Transverse colon (tissue), 4 donors: Measurements from ENCODE around the gene NR1H3. TPM values are rescaled to one million over a fixed set of nuclear protein-coding genes. Genes with fewer than 3 reads are reported as not detected.

Experiments
- DNase-seq: peaks from one replicate; pipeline ENCODE4 v3.0.0-alpha.2; 2019
- H3K27ac ChIP-seq, 4 donors: fragments of 200-600 bp; sonication (generic); 2 replicates each; pipeline ENCODE4 v1.5.1; 2016 to 2018; ENCODE audit warnings: inconsistent platforms in 4 of 4
- H3K27me3 ChIP-seq: fragments of 200-600 bp; sonication (generic); 2 replicates; pipeline ENCODE4 v1.5.1; 2017; ENCODE audit warnings: inconsistent platforms
- H3K36me3 ChIP-seq, 4 donors: fragments of 200-600 bp; sonication (generic); 2 replicates each; pipeline ENCODE4 v1.5.1; 2017 to 2019; ENCODE audit warnings: inconsistent platforms in 4 of 4
- H3K4me1 ChIP-seq, 4 donors: fragments of 200-600 bp; sonication (generic); 2 replicates each; pipeline ENCODE4 v1.5.1; 2017 to 2020; ENCODE audit warnings: inconsistent platforms in 4 of 4
- H3K4me3 ChIP-seq, 4 donors: fragments of 200-600 bp; sonication (generic); 1 replicate in 1 of 4; 2 replicates in 3 of 4; pipeline versions ENCODE4 v1.5.1 to v1.6.1; 2017 to 2019; ENCODE audit warnings: inconsistent platforms in 4 of 4
- H3K9me3 ChIP-seq, 2 donors: fragments of 200-600 bp; sonication (generic); 2 replicates each; pipeline ENCODE4 v1.5.1; 2017 to 2019; ENCODE audit warnings: inconsistent platforms in 2 of 2
- EP300 ChIP-seq: sonication (generic); formaldehyde crosslinking; IDR thresholded peaks from one replicate; pipeline ENCODE4 v1.6.1; 2017; ENCODE audit warnings: antibody characterized with exemption, low read depth
- POLR2A ChIP-seq: fragments of 450-650 bp; IDR thresholded peaks from one replicate; pipeline ENCODE4 v1.6.1; 2016; ENCODE audit warnings: antibody characterized with exemption, mild to moderate bottlenecking, moderate library complexity
- POLR2AphosphoS5 ChIP-seq, 3 donors: sonication (generic); formaldehyde crosslinking; IDR thresholded peaks; one replicate each; pipeline ENCODE4 v1.6.1; 2016; ENCODE audit warnings: antibody characterized with exemption in 3 of 3
- WGBS, 2 donors: methylation state at CpG; one replicate each; pipeline ENCODE4 v1.1.5; 2018; ENCODE audit warnings: low coverage in 1 of 2; 5-methylcytosine and 5-hydroxymethylcytosine counted together
- in situ Hi-C, 4 donors: fragments of 200-750 bp; cut with MboI; loops; one replicate each; pipeline versions ENCODE4 v1.15.0 to v1.15.1; 2017; ENCODE audit warnings: low sequenced_read_pairs in 3 of 4, low pct_ligation_motif_present in 1 of 4, low pct_unique_long_range_greater_than_20kb in 1 of 4
- intact Hi-C: fragments of 100-400 bp; cut with DNase I; formaldehyde crosslinking; loops from one replicate; pipeline ENCODE4 v1.15.1; 2023; ENCODE audit warnings: low total_unique reads
- total RNA-seq, 4 donors: library from RNA; depleted of rRNA; stranded (reverse); fragments of >200 nt; gene quantifications; one replicate each; pipeline ENCODE4 v1.1.0, GENCODE V29; 2016
- TF ChIP-seq, protein P1 (sequence below), 5 experiments: fragments of 200-600 bp in 3 of 5; fragments of 450-650 bp in 2 of 5; sonication (generic) in 3 of 5; IDR thresholded peaks; 1 replicate in 2 of 5; 2 replicates in 3 of 5; pipeline ENCODE4 v1.5.1; 2016 to 2017; ENCODE audit warnings: antibody characterized with exemption in 5 of 5, inconsistent platforms in 3 of 5, mild to moderate bottlenecking in 2 of 5, moderate library complexity in 1 of 5

NR1H3 gene
- total RNA-seq, 4 donors from 2014 or later = 28.7 to 124 (median 113) TPM

DNA sequence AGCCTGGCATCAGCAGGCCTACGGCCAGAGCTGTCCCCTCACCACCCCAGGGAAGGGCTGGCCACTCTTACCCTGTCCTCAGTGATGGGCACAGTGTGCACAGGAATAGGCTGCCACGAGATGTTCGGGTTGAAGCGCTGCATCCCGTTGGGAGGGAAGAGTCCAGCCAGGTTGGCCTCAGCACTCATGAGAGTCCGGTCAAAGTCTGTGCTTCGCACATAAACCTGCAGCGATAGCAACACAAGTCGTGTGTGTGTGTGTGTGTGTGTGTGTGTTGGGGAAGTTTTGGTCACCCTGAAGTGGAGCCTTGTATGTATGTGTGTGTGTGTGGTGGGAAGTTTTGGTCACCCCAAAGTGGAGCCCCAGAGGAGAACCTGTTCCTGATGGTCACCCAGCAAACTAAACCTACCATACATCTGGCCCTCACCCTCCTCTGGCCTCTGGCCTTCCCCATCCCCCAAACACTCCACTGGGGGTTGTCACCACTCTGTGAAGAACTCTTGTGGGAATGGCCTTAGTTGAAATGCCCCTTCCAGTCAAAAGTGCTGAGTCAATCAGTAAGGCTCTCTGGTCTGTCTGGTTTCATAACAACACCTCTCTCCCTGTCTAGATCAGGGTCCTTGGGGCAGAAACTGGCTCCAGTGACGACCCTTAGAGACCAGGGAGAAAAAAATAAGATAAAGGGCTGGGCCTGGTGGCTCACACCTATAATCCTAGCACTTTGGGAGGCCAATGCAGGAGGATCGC lies 12.0 kb upstream of the NR1H3 start:
- Histone ChIP-seq H3K9me3 (no peaks in the 10 kb centered on the region), H3K27me3 (no peaks in the 10 kb centered on the region), H3K4me1 (peaks cover 12 to 25% (median 17%) of the 10 kb centered on the region in 4 donors), H3K27ac (peak overlapping the region in 1 of 4 donors; percentile 32), H3K4me3 (no peak overlapping the region), H3K36me3 (peaks cover 0 to 37% (median 16%) of the 10 kb centered on the region in 4 donors)
- WGBS, 2 donors = 81 to 82% methylated on average over 4 to 11 of the region's 11 CpGs
- no peak for DNase-seq
- intact Hi-C loops (no loop called here), in situ Hi-C loops (no loop called here)
- TF ChIP-seq, protein P1, sequence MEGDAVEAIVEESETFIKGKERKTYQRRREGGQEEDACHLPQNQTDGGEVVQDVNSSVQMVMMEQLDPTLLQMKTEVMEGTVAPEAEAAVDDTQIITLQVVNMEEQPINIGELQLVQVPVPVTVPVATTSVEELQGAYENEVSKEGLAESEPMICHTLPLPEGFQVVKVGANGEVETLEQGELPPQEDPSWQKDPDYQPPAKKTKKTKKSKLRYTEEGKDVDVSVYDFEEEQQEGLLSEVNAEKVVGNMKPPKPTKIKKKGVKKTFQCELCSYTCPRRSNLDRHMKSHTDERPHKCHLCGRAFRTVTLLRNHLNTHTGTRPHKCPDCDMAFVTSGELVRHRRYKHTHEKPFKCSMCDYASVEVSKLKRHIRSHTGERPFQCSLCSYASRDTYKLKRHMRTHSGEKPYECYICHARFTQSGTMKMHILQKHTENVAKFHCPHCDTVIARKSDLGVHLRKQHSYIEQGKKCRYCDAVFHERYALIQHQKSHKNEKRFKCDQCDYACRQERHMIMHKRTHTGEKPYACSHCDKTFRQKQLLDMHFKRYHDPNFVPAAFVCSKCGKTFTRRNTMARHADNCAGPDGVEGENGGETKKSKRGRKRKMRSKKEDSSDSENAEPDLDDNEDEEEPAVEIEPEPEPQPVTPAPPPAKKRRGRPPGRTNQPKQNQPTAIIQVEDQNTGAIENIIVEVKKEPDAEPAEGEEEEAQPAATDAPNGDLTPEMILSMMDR (IDR thresholded peaks at IDR 0.05) = no peak
- TF ChIP-seq POLR2AphosphoS5 (IDR thresholded peaks at IDR 0.05) (no peak), EP300 (no peak), POLR2A (no peak)

DNA sequence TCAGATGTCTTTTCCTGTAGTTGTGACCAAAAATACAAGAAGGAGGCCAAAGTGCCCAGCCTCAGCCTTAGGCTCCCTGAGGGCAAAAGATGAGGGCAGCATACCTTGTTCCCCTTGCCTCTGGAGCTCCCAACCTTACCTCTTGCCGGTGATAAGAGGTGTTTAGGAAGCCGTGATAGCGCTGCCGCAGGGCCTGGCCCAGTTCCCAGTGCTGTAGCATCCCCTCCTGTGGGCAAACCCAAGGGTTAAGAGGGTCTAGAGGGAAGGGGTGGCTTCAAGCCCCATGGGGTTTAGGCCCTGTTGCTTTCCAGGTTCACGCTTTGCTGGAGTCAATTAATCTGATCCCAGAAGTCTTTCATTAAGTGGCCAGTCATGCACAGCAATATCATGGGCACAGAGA lies 10.3 kb upstream of the NR1H3 start:
- WGBS, 2 donors = 88% methylated on average over 5 of the region's 5 CpGs; no CpG with 5 or more reads in 1 of the 2 donors
- Histone ChIP-seq H3K4me1 (peaks cover 12 to 25% (median 17%) of the 10 kb centered on the region in 4 donors), H3K27ac (no peak overlapping the region), H3K4me3 (peak overlapping the region in 1 of 4 donors; percentile 85), H3K9me3 (no peaks in the 10 kb centered on the region), H3K27me3 (no peaks in the 10 kb centered on the region), H3K36me3 (peaks cover 0 to 19% (median 9%) of the 10 kb centered on the region in 4 donors)
- DNase-seq = no peak
- no peak for TF ChIP-seq POLR2AphosphoS5 (IDR thresholded peaks at IDR 0.05)
- no peak for TF ChIP-seq POLR2A
- TF ChIP-seq EP300 = no peak
- TF ChIP-seq, protein P1 (IDR thresholded peaks at IDR 0.05) = no peak
- in situ Hi-C loops (no loop called here), intact Hi-C loops (no loop called here)

DNA sequence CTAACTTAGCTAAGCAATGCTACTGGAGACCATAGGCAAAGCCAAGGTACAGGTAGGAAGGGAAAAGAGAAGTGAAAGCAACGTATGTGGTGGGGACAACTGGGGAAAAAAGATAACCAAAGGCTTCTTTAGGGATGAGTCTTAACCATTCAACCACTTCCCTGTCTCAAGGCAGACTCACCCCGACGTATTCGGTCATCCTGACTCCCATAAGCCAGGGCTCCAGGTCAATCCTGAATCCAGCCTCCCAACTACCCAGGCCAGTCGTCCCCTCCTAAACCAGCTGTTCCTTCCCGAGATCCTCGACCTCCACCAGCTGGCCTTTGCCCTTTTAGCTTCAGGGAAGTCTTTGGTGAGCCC lies 9.5 kb upstream of the NR1H3 start:
- in situ Hi-C loops = no loop called here
- Histone ChIP-seq H3K27ac (peak overlapping the region; percentile 85 to 88 (median 86)), H3K36me3 (peaks cover 0 to 13% (median 6%) of the 10 kb centered on the region in 4 donors), H3K9me3 (no peaks in the 10 kb centered on the region), H3K27me3 (no peaks in the 10 kb centered on the region), H3K4me3 (peak overlapping the region; percentile 56 to 85 (median 70)), H3K4me1 (peaks cover 12 to 27% (median 18%) of the 10 kb centered on the region in 4 donors)
- DNase-seq = no peak
- TF ChIP-seq EP300 (no peak), POLR2A (no peak), POLR2AphosphoS5 (IDR thresholded peaks at IDR 0.05) (no peak)
- TF ChIP-seq, protein P1 (IDR thresholded peaks at IDR 0.05) = no peak
- 0% methylated on average over 4 to 7 of the region's 7 CpGs for WGBS, 2 donors
- intact Hi-C loops = no loop called here

DNA sequence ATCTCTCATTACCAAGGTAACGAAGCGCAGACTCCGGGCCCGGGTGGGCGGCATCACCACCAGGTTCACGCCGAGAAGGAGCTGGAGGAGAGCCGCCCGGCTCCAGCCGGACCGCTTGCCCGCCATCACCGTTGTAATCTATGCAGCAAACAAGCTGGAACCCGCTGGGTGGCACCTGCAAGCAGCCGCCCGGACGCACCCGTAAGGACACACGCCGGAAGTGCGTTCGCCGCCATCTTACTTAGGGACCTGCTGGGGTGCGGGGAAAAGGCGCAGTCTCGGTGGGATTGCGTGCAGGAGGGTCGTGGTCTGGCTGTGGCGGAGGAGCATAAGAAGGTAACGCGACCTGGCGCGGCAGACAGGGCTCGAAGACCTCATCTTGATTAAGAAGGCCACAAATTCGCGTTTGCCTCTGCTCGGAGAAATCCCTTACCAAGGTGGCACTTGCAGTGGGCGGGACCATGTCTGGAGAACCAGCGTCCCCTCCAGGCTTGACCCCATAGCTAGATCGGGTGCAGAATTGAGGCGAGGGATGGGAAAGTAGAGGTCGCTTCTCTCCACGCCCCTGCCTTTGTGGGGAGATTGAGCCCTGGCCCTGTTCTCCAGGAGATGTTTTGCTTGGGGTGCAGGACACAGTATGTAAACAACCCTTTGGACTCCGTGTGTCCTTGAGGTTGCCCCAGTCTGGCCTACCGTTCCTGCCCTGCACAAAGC lies 9.0 kb upstream of the NR1H3 start, which contains the start of gene ACP2:
ACP2 (minus strand) TSS at position 151 of the 714 bp plus-strand sequence; CDS start at position 126, 25 bp downstream.
- Histone ChIP-seq H3K9me3 (no peaks in the 10 kb centered on the region), H3K27ac (peak within 1 kb of the TSS; percentile 85 to 88 (median 86)), H3K4me1 (peaks cover 18 to 32% (median 21%) of the 10 kb centered on the region in 4 donors), H3K27me3 (no peaks in the 10 kb centered on the region), H3K36me3 (peaks cover 0 to 13% (median 6%) of the 10 kb centered on the region in 4 donors), H3K4me3 (peak within 1 kb of the TSS; percentile 56 to 85 (median 70))
- 0 to 1% methylated on average over 1 to 36 of the region's 45 CpGs for WGBS, 2 donors
- TF ChIP-seq, protein P1 (IDR thresholded peaks at IDR 0.05) = peak in 2 of 5 experiments; percentile 11 to 44
- TF ChIP-seq POLR2AphosphoS5 (IDR thresholded peaks at IDR 0.05) (peak; percentile 62 to 78 (median 73)), POLR2A (peak; percentile 72), EP300 (no peak)
- in situ Hi-C loops (no loop called here), intact Hi-C loops (no loop called here)
- peak; percentile 91 for DNase-seq
